GM21515 (cell line): Measurements from ENCODE around the gene CSF1.

Experiments used
- ATAC-seq: cut with Tn5 transposase; IDR thresholded peaks from one replicate; pipeline ENCODE4 v1.9.1; 2021; ENCODE audit not compliant: unreplicated experiment

CSF1 gene

GRCh38 chr1:109975718-109976117, 65.1 kb downstream of the CSF1 start:
- no peak for ATAC-seq

- no peak for ATAC-seq
These were observed 66.1 kb downstream of the CSF1 start for GRCh38 chr1:109976762-109977161.

- no peak for ATAC-seq
These were observed 66.6 kb downstream of the CSF1 start for GRCh38 chr1:109977225-109977624.

DNA sequence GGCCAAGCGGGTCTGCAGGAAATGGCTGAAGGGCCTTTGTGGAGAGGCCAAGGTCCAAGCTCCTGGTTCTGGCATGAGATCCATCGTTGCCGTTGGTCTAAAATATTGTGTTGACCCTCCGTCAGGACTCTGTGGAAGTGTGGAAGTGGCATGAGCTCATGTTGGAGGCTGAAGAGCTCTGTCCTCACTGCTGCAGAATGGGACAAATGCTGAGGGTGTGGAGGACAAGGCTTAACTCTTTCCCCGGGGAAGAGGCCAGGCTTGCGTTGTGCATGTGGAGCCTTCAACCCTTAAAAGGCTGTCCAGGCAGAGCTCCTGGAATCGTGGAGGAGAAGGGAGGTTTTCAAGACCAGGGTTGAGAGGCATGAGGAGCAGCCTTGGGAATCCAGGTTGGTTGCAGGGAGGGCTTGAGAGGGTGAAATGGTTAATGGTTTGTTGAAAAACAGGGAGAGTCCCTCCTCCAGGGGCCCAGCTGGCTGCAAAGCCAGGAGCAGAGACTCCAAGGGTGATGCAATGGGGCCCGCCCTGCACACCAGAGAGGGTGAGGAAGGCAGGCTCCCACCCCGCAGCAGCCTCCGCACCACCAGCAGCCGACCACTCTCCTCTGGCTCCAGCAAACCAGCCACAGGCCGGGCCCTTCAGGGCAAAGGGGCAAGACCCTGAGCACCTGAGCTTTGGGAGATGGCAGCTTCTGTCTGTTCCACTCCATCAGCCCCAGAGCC, 67.2 kb downstream of the CSF1 start:
- no peak for ATAC-seq

DNA sequence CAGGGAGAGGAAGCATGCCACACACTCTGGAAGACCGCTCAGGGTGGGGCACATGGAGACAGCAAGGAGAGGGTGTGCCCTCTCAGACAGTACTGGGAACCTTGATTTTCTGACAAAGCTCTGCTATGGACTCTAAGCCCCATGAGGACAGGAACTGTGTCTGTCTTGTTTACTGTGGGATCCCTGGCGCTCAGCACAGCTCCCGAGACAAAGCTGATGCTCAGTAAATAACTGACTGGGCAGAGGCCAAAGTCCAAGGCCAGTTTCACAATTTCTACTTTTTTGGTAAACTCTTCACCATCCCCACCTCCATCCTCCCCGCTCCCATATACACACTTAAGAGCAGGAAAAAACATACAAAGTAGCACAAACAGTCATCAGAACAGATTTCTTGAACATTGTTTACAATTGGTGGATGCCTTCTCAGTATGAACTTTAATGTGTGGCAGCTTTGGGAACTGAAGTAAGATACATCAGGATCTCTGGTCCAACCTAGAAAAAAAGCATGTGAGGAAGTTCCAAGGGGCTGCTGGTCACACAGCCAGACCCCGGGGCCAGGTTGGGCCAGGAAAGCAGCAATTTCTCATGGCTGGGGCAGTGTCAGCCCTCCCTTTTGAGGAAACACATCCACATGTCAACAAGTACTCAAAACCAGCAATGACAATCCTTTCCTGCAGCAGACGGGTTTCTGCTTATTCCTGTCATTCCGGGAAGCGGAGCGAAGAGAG, 68.3 kb downstream of the CSF1 start:
- no peak for ATAC-seq

GRCh38 chr1:109979489-109980091, 68.9 kb downstream of the CSF1 start:
- ATAC-seq, result no peak
